Cerebellar nuclear complex (tissue), 1 donor: ENCODE measurements around the gene TGFBR1.
"Not testable (repeated sequence)": the region's sequence is repeated elsewhere in the genome, so short reads cannot be mapped to it uniquely, and the experiment has no call there.

ENCODE experiments used
- DNase-seq, 2 experiments: peaks; one replicate each; lab custom pipeline; 2025; lab: John Stamatoyannopoulos, UW

TGFBR1 gene

DNA sequence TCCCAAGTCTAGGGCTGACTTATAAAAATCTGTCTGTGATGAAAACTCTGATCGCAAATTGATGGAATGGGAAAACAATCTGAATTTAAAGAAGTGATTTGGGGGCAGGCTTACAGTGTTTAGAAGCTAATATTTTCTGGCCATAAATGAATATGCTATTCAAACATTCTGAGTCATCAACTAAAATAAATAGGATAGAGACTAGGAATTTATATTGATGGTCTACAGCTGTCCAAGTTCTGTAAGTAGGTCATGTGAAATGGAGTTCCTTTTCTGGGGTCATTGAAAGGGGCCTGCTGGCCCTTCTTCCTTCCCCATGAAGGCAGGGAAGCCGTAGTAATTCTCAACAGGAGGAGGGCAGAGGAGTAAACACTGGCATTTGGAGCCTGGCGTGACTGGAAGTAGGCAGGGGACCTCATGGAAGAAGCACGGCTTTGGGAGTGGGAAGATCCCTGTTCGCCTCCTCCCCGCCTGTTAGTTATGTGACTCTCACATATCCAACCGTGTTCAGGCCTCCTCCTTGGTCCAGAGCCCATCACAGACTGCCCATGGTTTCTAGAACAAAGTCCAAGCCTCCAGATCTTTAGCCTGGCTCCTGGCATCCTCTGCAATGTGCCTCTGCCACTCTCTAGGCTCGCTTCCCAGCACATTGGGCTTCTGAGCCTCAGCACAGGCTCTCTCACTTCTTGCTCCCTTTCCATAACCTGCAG is 85.1 kb downstream of the TGFBR1 start:
- DNase-seq: peak; percentile 40 to 60

- no peak for DNase-seq
Measured at GRCh38 chr9:99190597-99191283, 85.8 kb downstream of the TGFBR1 start.

DNA sequence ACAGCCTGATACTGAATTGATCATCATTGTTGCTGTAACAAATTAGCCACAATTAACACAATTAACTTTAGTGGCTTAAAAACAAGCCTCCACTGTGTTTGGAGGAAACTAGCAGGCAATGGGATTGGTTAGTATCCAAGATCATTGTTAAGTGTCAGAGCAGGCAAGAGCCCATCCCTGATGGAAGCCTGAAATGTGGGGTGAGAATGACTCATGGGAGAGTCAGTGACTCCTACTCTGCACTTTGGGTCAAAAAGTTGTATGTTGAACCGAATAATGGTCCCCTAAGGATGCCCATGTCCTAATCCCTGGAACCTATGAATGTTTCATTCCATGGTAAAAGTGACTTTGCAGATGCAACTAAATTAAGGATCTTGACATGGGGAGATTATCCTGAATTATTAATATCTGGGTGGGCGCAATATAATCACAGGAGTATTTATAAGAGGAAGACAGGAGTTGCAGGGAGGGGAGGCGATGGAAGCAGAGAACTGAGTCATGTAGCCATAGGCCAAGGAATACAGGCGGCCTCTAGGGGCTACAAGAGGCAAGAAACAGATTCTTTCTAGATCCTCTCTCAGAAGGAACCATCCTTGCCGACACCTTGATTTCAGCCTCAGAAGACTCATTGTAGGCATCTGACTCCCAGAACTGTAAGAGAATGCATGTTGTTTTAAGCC is 88.0 kb downstream of the TGFBR1 start:
- DNase-seq: no peak

- no peak for DNase-seq
Measured at GRCh38 chr9:99193466-99193821, 88.5 kb downstream of the TGFBR1 start.

DNA sequence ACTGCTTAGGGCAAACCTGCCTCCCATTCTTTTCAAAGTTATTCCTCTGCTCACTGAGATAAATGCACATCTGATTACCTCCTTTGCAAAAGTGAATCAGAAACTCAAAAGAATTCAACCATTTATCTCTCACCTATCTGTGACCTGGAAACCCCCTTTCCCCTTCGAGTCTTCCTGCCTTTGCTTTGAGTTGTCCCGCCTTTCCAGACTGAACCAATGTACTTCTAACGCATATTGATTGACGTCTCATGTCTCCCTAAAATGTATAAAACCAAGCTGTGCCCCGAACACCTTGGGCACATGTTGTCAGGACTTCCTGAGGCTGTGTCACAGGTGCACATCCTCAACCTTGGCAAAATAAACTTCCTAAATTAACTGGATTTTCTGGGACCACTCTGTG is 91.6 kb downstream of the TGFBR1 start:
- not testable (repeated sequence) for DNase-seq

DNA sequence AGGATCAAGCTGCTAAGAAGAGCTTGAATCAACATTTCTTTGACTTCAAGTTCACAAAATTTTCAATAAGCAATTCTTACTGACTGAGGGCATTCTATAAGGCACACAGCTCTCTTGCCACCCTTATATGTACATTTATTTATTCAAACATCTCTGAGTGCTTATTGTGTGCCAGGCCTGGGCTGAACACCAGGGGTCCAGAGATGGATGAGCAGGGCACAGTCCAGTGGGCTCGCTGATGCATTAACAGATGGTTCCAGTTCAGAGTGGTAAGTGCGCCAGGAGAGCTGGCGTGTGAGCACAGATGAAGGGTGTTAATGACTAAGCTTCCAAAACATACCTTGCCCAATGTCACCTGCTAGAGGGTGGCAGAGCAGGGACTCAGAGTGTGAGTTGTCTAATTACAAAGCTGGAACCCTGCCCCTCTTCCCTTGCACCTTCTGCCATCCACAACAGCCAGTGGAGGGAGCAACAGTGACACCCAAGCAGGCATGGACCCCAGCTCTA is 92.3 kb downstream of the TGFBR1 start:
- DNase-seq: peak; percentile 36 to 79

GRCh38 chr9:99197987-99198386 is 93.1 kb downstream of the TGFBR1 start:
- no peak for DNase-seq

DNA sequence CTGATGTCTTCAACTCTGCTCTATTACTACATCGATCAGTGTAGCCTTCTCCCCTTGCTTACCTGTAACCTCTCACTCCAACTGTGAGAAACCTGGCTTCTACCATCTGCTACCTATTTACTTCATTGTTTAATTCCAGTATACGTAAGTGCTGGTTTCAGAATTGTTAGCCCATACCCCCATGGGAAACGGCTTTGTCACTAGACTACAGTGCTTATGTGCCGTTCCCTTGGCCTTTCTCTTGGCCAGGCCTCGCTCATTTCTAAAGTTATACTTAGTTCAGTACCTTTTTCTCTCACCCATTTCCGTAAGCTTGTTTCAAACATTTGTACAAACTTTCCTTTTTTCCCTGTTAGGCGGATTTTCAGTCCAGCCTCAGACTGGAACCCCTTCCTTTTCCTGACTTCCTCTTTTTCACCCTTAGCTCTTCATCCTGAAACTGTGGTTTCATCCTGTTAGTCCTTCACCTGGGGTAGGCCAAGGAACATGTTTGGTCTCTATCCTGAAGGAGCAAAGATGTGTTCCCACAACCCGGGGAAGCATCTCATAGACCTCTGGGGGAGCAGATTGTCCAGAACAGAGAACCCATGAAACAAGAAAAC is 95.1 kb downstream of the TGFBR1 start:
- DNase-seq: no peak

DNA sequence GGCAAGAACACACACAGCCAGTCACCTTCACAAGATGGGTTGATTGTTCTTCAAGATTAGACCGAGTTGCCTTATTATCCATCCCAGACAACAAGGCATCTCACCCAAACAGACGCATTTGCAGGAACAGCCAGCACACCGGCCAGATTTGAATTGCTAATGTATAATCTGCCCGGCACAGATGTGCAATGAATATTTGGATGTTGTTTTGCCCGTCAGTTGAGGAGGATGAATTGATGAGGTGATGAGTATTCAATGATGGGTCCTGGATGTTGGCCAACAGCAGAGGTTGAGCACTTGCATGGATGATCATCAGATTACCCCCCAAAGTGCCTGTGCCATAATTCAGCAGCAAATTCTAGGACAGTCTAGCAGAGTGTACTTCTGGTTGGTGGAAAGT is 96.7 kb downstream of the TGFBR1 start:
- DNase-seq: no peak
